ENCODE results near the gene SHQ1.

The SHQ1 gene

DNA sequence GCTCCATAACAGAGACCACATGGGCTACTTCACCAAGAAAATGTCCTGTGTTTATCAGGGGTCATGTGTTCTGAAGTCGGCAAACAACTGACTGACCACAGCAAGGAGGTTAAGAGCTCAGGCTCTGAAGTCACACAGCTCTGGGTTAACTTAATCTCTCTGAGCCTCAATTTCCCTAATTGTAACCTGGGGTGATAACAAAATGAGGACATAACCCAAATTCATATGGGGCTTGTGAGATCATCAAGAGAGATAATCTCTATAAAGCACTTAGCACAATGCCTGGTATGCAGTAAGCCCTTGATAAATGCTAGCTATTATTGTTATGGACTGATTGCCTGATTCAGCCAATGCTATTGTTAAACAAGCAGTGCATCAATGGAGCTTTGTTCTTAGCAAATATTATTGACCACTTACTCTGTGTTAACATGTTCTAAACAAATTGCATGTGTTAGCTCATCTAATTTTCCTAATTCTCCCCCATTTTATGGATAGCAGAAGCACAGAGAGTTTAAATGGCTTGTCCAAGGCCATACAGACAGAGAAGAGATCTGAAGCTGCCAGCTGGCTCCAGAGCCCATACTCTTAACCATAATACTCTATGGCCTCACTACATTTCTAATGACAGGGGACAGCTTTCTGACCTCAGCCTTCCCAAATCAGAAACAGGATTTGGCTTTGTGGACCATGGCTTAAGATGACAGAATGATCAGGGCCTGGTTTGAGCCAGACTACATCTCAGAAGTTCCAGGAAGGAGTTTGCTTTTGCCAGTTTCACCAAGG lies 78.3 kb downstream of the SHQ1 start:
- CTCF ChIA-PET: no interaction called here
- Histone ChIP-seq H3K36me3 (ENCODE audit: control insufficient read depth in 2 of 2, insufficient read depth in 1 of 2, low read length in 2 of 2) (no peaks in the 10 kb centered on the region), H3K9me3 (ENCODE audit: control insufficient read depth, insufficient read depth, low read depth, low read length) (no peaks in the 10 kb centered on the region), H3K27ac (ENCODE audit: extremely low read depth, low read depth, low read length) (no peak overlapping the region), H3K4me3 (ENCODE audit: low read depth, low read length) (no peak overlapping the region), H3K4me1 (ENCODE audit: control insufficient read depth, insufficient read depth, low read length) (no peaks in the 10 kb centered on the region)
- no peak for TF ChIP-seq ZNF776 (tag by site-specific recombination; IDR thresholded peaks at IDR 0.05; ENCODE audit: borderline replicate concordance)
- POLR2A ChIA-PET: no interaction called here

GRCh38 chr3:72768936-72769335 lies 79.3 kb downstream of the SHQ1 start:
- no peak overlapping the region for H3K4me3 ChIP-seq (ENCODE audit: low read depth, low read length)
- no peaks in the 10 kb centered on the region for H3K4me1 ChIP-seq (ENCODE audit: control insufficient read depth, insufficient read depth, low read length)
- ChIA-PET POLR2A (no interaction called here), CTCF (no interaction called here)
- no peak overlapping the region for H3K27ac ChIP-seq (ENCODE audit: extremely low read depth, low read depth, low read length)
- no peaks in the 10 kb centered on the region for H3K9me3 ChIP-seq (ENCODE audit: control insufficient read depth, insufficient read depth, low read depth, low read length)
- H3K36me3 ChIP-seq (ENCODE audit: control insufficient read depth in 2 of 2, insufficient read depth in 1 of 2, low read length in 2 of 2): no peaks in the 10 kb centered on the region
- no peak for TF ChIP-seq ZNF133 (tag by site-specific recombination; IDR thresholded peaks at IDR 0.05)
- TF ChIP-seq ZNF184 (tag by site-specific recombination; IDR thresholded peaks at IDR 0.05): no peak
- no peak for TF ChIP-seq ZNF48 (tag by site-specific recombination; IDR thresholded peaks at IDR 0.05)
- no peak for TF ChIP-seq ZNF23 (tag by site-specific recombination; IDR thresholded peaks at IDR 0.05; ENCODE audit: borderline replicate concordance)
- TF ChIP-seq, protein P1, sequence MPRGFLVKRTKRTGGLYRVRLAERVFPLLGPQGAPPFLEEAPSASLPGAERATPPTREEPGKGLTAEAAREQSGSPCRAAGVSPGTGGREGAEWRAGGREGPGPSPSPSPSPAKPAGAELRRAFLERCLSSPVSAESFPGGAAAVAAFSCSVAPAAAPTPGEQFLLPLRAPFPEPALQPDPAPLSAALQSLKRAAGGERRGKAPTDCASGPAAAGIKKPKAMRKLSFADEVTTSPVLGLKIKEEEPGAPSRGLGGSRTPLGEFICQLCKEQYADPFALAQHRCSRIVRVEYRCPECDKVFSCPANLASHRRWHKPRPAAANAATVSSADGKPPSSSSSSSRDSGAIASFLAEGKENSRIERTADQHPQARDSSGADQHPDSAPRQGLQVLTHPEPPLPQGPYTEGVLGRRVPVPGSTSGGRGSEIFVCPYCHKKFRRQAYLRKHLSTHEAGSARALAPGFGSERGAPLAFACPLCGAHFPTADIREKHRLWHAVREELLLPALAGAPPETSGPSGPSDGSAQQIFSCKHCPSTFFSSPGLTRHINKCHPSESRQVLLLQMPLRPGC (tag by site-specific recombination; IDR thresholded peaks at IDR 0.05): no peak
- no peak for TF ChIP-seq ZNF514 (tag by site-specific recombination; IDR thresholded peaks at IDR 0.05)
- no peak for TF ChIP-seq ZNF248 (tag by site-specific recombination; IDR thresholded peaks at IDR 0.05)
- no peak for TF ChIP-seq PRDM4 (tag by site-specific recombination; IDR thresholded peaks at IDR 0.05)
- TF ChIP-seq OVOL3 (tag by site-specific recombination; IDR thresholded peaks at IDR 0.05): no peak
- no peak for TF ChIP-seq ZNF266 (tag by site-specific recombination; IDR thresholded peaks at IDR 0.05; ENCODE audit: low read depth)
- no peak for TF ChIP-seq ZNF704 (tag by site-specific recombination; IDR thresholded peaks at IDR 0.05)
- TF ChIP-seq ZNF529 (tag by site-specific recombination; IDR thresholded peaks at IDR 0.05; ENCODE audit: insufficient replicate concordance): no peak
- no peak for TF ChIP-seq PRDM1 (tag by site-specific recombination; IDR thresholded peaks at IDR 0.05)
- TF ChIP-seq ZNF449 (tag by site-specific recombination; IDR thresholded peaks at IDR 0.05): no peak
- TF ChIP-seq HOXC10 (CRISPR knock-in tag; IDR thresholded peaks at IDR 0.05): no peak
- TF ChIP-seq ZNF768 (tag by site-specific recombination; IDR thresholded peaks at IDR 0.05): no peak

Data from HEK293 (cell line).